Lower lobe of right lung (tissue), 2 donors: ENCODE measurements around the gene DCXR. TPM values are rescaled to one million over a fixed set of nuclear protein-coding genes. Genes with fewer than 3 reads are reported as not detected.

ENCODE experiments used
- ATAC-seq, 2 donors: fragments of 200-7000 bp; cut with Tn5 transposase; one replicate each; pipeline ENCODE4 v1.9.1; 2020 to 2022; ENCODE audit warnings: mild to moderate bottlenecking in 2 of 2, moderate library complexity in 2 of 2
- DNase-seq: peaks from one replicate; pipeline ENCODE4 v3.0.0-alpha.2; 2020
- H3K27ac ChIP-seq: fragments of 200-600 bp; one replicate; pipeline ENCODE4 v1.8.0; 2022
- H3K27me3 ChIP-seq: fragments of 200-600 bp; one replicate; pipeline ENCODE4 v1.8.0; 2022; ENCODE audit warnings: low read depth
- H3K36me3 ChIP-seq: fragments of 200-600 bp; one replicate; pipeline ENCODE4 v1.8.0; 2022; ENCODE audit warnings: mild to moderate bottlenecking
- H3K4me1 ChIP-seq: fragments of 200-600 bp; one replicate; pipeline ENCODE4 v1.8.0; 2022
- H3K4me3 ChIP-seq: fragments of 200-600 bp; one replicate; pipeline ENCODE4 v1.8.0; 2022; ENCODE audit warnings: mild to moderate bottlenecking
- H3K9me3 ChIP-seq: fragments of 200-600 bp; one replicate; pipeline ENCODE4 v1.8.0; 2022
- intact Hi-C: fragments of 100-400 bp; cut with DNase I; formaldehyde crosslinking; loops from one replicate; pipeline ENCODE4 v1.11.0; 2022
- total RNA-seq: library from RNA; stranded (reverse); fragmentation: NEBNext Ultra II Directional; extraction: Animal tissue kit (Norgen Biotek cat#: 25700); gene quantifications from one replicate; pipeline ENCODE4 v1.2.1, GENCODE V29; 2021
- TF ChIP-seq, protein P1 (sequence below): fragments of 200-600 bp; IDR thresholded peaks from one replicate; pipeline ENCODE4 v1.8.0; 2022; ENCODE audit warnings: antibody characterized with exemption, mild to moderate bottlenecking
- donor health status: DM: no; HTN: yes; CAD: no; lungs with severe emphysema.

DCXR gene
- total RNA-seq, 1 donor from 2014 or later = 133 TPM

DNA sequence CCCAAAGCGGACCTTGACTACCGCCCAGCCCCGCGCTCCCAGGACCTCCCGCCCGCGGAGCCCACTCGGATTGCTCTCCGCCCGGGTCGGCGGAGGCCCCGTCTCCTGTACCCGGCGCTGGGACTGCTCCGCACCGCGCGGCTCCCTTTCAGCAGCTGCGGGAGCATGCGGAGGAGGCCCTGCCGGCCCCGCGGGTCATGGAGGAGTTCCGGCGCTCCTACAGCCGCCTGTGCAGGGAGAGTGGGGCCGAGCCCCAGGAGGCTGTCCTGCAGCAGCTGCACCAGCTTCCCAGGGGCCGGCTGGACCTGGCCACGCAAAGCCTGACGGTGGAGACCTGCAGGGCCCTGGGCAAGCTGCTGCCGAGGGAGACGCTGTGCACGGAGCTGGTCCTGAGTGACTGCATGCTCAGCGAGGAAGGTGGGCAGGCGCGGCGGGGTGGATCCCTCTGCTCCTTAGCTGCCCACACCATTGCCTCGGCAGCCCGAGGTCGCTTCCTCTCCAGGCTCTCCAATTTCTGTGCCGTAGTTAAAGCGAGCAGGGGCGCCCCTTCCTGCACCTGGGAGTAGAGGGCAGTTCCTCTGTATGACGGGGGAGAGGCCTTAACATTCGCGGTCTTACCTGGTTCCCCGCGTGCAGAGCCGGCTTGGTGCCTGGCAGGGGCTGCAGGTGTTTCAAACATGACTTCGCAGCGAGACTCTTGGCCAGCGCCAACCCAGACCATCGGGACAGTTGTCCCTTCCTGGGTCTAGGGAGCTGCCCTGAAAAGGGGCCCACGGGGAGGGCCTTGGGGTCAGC lies 13.9 kb downstream of the DCXR start:
- Histone ChIP-seq H3K27me3 (no peaks in the 10 kb centered on the region), H3K27ac (peak overlapping the region; percentile 59), H3K9me3 (no peaks in the 10 kb centered on the region), H3K4me3 (peak overlapping the region; percentile 97), H3K36me3 (no peaks in the 10 kb centered on the region), H3K4me1 (peaks cover 44% of the 10 kb centered on the region)
- ATAC-seq (peak; percentile 0 to 4), DNase-seq (no peak)
- intact Hi-C loops = no loop called here
- TF ChIP-seq, protein P1, sequence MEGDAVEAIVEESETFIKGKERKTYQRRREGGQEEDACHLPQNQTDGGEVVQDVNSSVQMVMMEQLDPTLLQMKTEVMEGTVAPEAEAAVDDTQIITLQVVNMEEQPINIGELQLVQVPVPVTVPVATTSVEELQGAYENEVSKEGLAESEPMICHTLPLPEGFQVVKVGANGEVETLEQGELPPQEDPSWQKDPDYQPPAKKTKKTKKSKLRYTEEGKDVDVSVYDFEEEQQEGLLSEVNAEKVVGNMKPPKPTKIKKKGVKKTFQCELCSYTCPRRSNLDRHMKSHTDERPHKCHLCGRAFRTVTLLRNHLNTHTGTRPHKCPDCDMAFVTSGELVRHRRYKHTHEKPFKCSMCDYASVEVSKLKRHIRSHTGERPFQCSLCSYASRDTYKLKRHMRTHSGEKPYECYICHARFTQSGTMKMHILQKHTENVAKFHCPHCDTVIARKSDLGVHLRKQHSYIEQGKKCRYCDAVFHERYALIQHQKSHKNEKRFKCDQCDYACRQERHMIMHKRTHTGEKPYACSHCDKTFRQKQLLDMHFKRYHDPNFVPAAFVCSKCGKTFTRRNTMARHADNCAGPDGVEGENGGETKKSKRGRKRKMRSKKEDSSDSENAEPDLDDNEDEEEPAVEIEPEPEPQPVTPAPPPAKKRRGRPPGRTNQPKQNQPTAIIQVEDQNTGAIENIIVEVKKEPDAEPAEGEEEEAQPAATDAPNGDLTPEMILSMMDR = no peak

DNA sequence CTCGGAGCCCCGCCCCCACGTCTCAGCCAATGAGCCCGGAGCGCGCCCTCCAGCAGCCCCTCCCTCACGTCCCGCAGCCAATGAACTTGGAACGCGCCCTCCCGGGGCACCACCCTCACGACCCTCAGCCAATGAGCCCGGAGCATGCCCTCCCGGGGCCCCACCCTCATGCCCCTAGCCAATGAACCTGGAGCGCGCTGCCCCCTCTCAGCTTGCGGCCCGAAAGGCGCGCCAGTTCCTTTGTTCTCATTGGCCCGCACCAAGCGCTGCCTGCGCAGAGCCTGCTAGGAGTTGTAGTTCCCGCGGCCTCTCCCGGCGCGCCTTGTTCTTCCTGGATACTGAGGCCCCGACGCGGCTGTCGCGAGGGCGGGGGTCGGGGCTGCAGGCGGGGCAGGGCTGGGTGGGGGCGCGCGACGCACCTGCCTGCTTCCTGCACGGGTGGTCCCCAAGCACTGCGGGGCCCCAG lies 14.5 kb downstream of the DCXR start, which contains the start of gene LRRC45:
Gene LRRC45, plus strand, starts transcription at position 325 of the 466 bp plus-strand sequence. CDS start 339 bp downstream, outside the sequence.
- no peaks in the 10 kb centered on the region for H3K27me3 ChIP-seq
- peak; percentile 96 to 97 for ATAC-seq
- peak; percentile 100 for DNase-seq
- H3K9me3 ChIP-seq = no peaks in the 10 kb centered on the region
- no peaks in the 10 kb centered on the region for H3K36me3 ChIP-seq
- peaks cover 48% of the 10 kb centered on the region for H3K4me1 ChIP-seq
- TF ChIP-seq, protein P1 = no peak
- intact Hi-C loops = no loop called here
- peak within 1 kb of the TSS; percentile 97 for H3K4me3 ChIP-seq
- H3K27ac ChIP-seq = peak within 1 kb of the TSS; percentile 83

DNA sequence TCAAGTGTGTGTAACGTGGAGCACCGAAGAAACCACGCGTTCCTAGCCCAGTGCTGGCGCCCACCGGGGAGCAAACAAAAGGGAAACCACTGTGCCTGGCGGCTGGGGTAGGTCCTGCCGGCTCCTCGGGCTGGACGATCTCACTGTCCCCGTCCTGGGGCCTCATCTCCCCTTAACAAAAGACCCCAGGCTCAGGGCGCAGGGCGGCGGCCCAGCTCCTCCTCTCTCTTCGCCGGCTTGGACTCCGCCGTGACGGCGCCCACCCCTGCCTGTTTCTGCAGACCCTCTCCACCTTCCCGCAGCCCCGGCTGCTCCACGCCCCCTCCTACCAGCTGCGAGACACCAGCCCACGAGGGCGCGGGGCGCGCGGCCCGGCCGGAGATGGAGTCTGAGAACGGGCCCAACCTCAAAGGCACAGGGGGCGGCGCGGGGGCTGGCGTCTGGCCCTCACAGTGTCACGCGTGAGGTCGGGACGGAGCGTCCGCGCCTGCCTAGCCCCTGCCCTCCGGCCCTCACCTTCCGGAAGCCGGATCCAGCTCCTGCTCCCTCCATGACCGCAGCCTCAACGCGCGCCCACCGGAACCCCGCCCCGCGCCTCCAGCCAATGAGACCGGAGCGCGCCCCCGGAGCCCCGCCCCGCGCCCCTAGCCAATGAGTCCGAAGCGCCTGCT lies 15.1 kb downstream of the DCXR start, which contains the start of gene CENPX:
Gene CENPX, minus strand, starts transcription at position 569 of the 671 bp plus-strand sequence. Its CDS starts 17 bp downstream, at position 552.
- no peaks in the 10 kb centered on the region for H3K9me3 ChIP-seq
- peaks cover 54% of the 10 kb centered on the region for H3K4me1 ChIP-seq
- intact Hi-C loops = no loop called here
- H3K27ac ChIP-seq = peak within 1 kb of the TSS; percentile 83
- ATAC-seq = no peak
- no peaks in the 10 kb centered on the region for H3K36me3 ChIP-seq
- peak within 1 kb of the TSS; percentile 97 for H3K4me3 ChIP-seq
- TF ChIP-seq, protein P1 = no peak
- no peak for DNase-seq
- no peaks in the 10 kb centered on the region for H3K27me3 ChIP-seq

DNA sequence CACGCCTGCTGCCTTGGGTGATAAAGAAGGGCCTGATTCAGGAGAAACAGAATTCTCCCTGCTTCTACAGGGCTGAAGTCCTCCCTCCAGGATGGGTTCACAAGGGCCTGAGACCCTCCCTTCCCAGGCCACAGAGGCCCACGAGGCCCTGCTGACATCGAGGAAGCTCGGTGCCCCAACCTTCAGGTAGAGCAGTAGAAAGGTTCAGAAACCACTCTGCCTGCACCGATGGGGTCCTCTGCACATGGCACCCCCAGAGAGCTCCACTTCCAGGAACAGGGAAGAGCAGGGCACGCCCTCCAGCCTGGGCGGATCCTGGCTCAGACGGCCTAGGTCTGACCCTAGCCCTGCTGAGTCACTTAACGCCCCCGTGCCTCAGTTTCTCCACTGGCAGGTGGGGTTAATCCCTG lies 15.6 kb downstream of the DCXR start:
- ATAC-seq = no peak
- H3K27me3 ChIP-seq = no peaks in the 10 kb centered on the region
- no peaks in the 10 kb centered on the region for H3K36me3 ChIP-seq
- H3K4me1 ChIP-seq = peaks cover 55% of the 10 kb centered on the region
- peak overlapping the region; percentile 97 for H3K4me3 ChIP-seq
- intact Hi-C loops = no loop called here
- H3K27ac ChIP-seq = peak overlapping the region; percentile 83
- TF ChIP-seq, protein P1 = no peak
- DNase-seq = no peak
- no peaks in the 10 kb centered on the region for H3K9me3 ChIP-seq

DNA sequence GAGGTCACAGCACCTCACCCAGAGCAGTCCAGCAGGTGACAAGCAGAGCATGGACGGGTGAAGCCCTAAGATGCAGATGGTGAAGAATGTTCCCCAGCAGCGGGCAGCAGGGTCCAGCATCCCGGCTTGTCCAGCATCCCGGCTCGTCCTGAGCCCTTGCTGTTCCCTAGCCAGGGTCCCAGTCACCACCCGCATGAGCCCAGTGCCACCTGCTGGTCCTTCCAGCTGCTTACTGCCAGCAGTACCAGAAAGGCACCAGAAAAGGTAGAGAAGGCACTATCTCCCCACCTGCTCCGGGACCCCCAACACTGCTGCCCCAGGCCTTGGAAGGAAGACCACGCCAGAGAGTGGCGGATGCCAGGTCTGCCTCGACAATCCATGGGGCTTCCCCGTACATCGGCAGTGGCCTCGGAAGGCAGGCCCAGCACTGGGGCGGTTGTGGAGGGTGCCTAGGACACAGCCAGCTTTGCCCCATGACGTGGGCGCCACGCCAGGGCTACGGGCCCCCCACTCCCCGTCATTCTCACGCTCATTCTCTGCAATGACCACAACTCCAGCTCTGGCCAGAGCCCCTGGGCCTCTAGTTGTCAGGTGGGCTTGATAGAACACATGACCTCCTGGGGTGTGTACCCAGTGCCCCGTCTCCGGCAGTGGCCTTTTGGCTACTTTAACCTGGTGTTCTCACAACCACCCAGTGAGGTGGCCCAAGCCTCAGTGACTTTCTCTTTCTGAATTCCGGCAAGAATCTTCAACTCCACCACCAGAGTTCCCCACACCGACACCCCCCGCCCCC lies 16.2 kb downstream of the DCXR start:
- TF ChIP-seq, protein P1 = peak; percentile 74
- H3K4me3 ChIP-seq = peak overlapping the region; percentile 97
- H3K27ac ChIP-seq = peak overlapping the region; percentile 83
- intact Hi-C loops = no loop called here
- no peaks in the 10 kb centered on the region for H3K27me3 ChIP-seq
- peaks cover 55% of the 10 kb centered on the region for H3K4me1 ChIP-seq
- no peaks in the 10 kb centered on the region for H3K9me3 ChIP-seq
- DNase-seq (peak; percentile 85), ATAC-seq (peak; percentile 4 to 33)
- H3K36me3 ChIP-seq = no peaks in the 10 kb centered on the region
